H1 (cell line): ENCODE data around the gene CD81. TPM values are rescaled to one million over a fixed set of nuclear protein-coding genes. Genes with fewer than 3 reads are reported as not detected.

ENCODE experiments used
- CTCF ChIA-PET: fragments of 300-600 bp; sonication (Branson Sonifier 250); formaldehyde crosslinking; loops from one replicate; lab custom pipeline; 2021; ENCODE audit not compliant: partially characterized antibody; lab: Charles Lee
- POLR2A ChIA-PET: fragments of 300-600 bp; sonication (Branson Sonifier 250); formaldehyde crosslinking; loops from one replicate; lab custom pipeline; 2021; ENCODE audit warnings: inconsistent platforms; ENCODE audit not compliant: partially characterized antibody; lab: Charles Lee
- DNase-seq, 2 experiments: peaks; one replicate each; pipeline versions ENCODE4 v3.0.0 to v3.0.0-alpha.2; 2010 to 2022; ENCODE audit warnings: low spot score in 2 of 2, low read depth in 1 of 2, mixed read lengths in 1 of 2
- FAIRE-seq: peaks from 2 replicates; lab custom pipeline; 2011; peaks lifted over from hg19 to GRCh38; lab: Jason Lieb, UNC
- H2AFZ ChIP-seq: 2 replicates; pipeline ENCODE4 v1.8.1; 2012; ENCODE audit warnings: low read length, inconsistent platforms
- H2AK5ac ChIP-seq: 2 replicates; pipeline ENCODE4 v1.6.1; 2013; ENCODE audit warnings: low read depth, low read length
- H2BK120ac ChIP-seq: replicated peaks from 2 replicates; pipeline ENCODE3; 2013; ENCODE audit warnings: low read depth, low read length, inconsistent platforms
- H2BK12ac ChIP-seq: 2 replicates; pipeline ENCODE4 v1.6.1; 2013; ENCODE audit warnings: low read depth, low read length
- H2BK15ac ChIP-seq: 2 replicates; pipeline ENCODE4 v1.6.1; 2013; ENCODE audit warnings: low read length
- H2BK20ac ChIP-seq: 2 replicates; pipeline ENCODE4 v1.6.1; 2013; ENCODE audit warnings: low read length
- H2BK5ac ChIP-seq: 2 replicates; pipeline ENCODE4 v1.6.1; 2013; ENCODE audit warnings: low read depth, low read length
- H3K14ac ChIP-seq: 2 replicates; pipeline ENCODE4 v1.6.1; 2013; ENCODE audit warnings: inconsistent platforms; ENCODE audit not compliant: insufficient read length
- H3K18ac ChIP-seq: 2 replicates; pipeline ENCODE4 v1.6.1; 2013; ENCODE audit warnings: low read length; ENCODE audit errors: extremely low read depth
- H3K23ac ChIP-seq: 2 replicates; pipeline ENCODE4 v1.6.1; 2013; ENCODE audit warnings: inconsistent platforms; ENCODE audit not compliant: insufficient read length
- H3K23me2 ChIP-seq: 2 replicates; pipeline ENCODE4 v1.6.1; 2013; ENCODE audit warnings: low read depth, low read length
- H3K27ac ChIP-seq: 2 replicates; pipeline ENCODE4 v1.6.1; 2011; ENCODE audit warnings: low read depth, low read length, inconsistent platforms
- H3K27me3 ChIP-seq, 4 experiments: replicated peaks in 1 of 4; 1 replicate in 1 of 4; 2 replicates in 3 of 4; pipeline versions ENCODE4 v1.6.1 to v1.8.1; 2011 to 2013; ENCODE audit warnings: low read length in 3 of 4, mild to moderate bottlenecking in 3 of 4, inconsistent platforms in 2 of 4, mixed read lengths in 2 of 4, moderate library complexity in 1 of 4; ENCODE audit not compliant: control insufficient read depth in 3 of 4, insufficient read depth in 3 of 4; ENCODE audit errors: extremely low read depth in 1 of 4
- H3K36me3 ChIP-seq, 4 experiments: 2 replicates each; pipeline versions ENCODE4 v1.6.1 to v1.8.1; 2011 to 2013; ENCODE audit warnings: mild to moderate bottlenecking in 4 of 4, low read length in 3 of 4, moderate library complexity in 2 of 4, control low read depth in 1 of 4, inconsistent platforms in 1 of 4; ENCODE audit not compliant: insufficient read depth in 4 of 4, control insufficient read depth in 2 of 4
- H3K4ac ChIP-seq: replicated peaks from 2 replicates; pipeline ENCODE3; 2013; ENCODE audit warnings: low read length, low read depth, mixed read lengths, inconsistent platforms; ENCODE audit not compliant: insufficient read length
- H3K4me1 ChIP-seq, 4 experiments: replicated peaks in 1 of 4; 1 replicate in 1 of 4; 2 replicates in 3 of 4; pipeline versions ENCODE4 v1.6.1 to v1.8.1; 2011 to 2013; ENCODE audit warnings: low read length in 3 of 4, inconsistent platforms in 2 of 4, mixed read lengths in 1 of 4; ENCODE audit not compliant: insufficient read depth in 4 of 4, control insufficient read depth in 3 of 4
- H3K4me2 ChIP-seq, 2 experiments: 2 replicates each; pipeline versions ENCODE4 v1.6.1 to v1.8.1; 2011 to 2013; ENCODE audit warnings: low read depth in 2 of 2, low read length in 2 of 2, control low read depth in 1 of 2, inconsistent platforms in 1 of 2, mild to moderate bottlenecking in 1 of 2; ENCODE audit not compliant: insufficient read depth in 1 of 2
- H3K4me3 ChIP-seq, 4 experiments: fragments of 200-600, 300-600 bp in 1 of 4; sonication (generic), shearing (Covaris generic), sonication (Bioruptor Twin) in 1 of 4; 2 replicates each; pipeline versions ENCODE4 v1.5.1 to v1.8.1; 2011 to 2016; ENCODE audit warnings: low read length in 4 of 4, low read depth in 3 of 4, control low read depth in 2 of 4, inconsistent platforms in 2 of 4, mild to moderate bottlenecking in 2 of 4, mixed read lengths in 1 of 4, moderate library complexity in 1 of 4; ENCODE audit not compliant: insufficient read depth in 2 of 4; ENCODE audit errors: extremely low read depth in 1 of 4
- H3K56ac ChIP-seq: replicated peaks from 2 replicates; pipeline ENCODE3; 2013; ENCODE audit warnings: low read depth, mild to moderate bottlenecking, mixed read lengths, low read length, inconsistent platforms; ENCODE audit not compliant: insufficient read length
- H3K79me1 ChIP-seq: 2 replicates; pipeline ENCODE4 v1.6.1; 2013; ENCODE audit warnings: low read depth, low read length, control low read depth
- H3K79me2 ChIP-seq, 2 experiments: 2 replicates each; pipeline versions ENCODE4 v1.6.1 to v1.8.1; 2012 to 2013; ENCODE audit warnings: low read length in 2 of 2, mild to moderate bottlenecking in 2 of 2, inconsistent platforms in 1 of 2; ENCODE audit not compliant: insufficient read depth in 2 of 2, control insufficient read depth in 1 of 2
- H3K9ac ChIP-seq, 4 experiments: replicated peaks in 1 of 4; 1 replicate in 1 of 4; 2 replicates in 3 of 4; pipeline versions ENCODE4 v1.6.1 to v1.8.1; 2011 to 2013; ENCODE audit warnings: low read depth in 3 of 4, low read length in 3 of 4, control low read depth in 2 of 4, mild to moderate bottlenecking in 2 of 4, moderate library complexity in 2 of 4, inconsistent platforms in 1 of 4; ENCODE audit errors: extremely low read depth in 1 of 4
- H3K9me3 ChIP-seq, 2 experiments: 2 replicates each; pipeline versions ENCODE4 v1.6.1 to v1.8.1; 2012 to 2013; ENCODE audit warnings: mild to moderate bottlenecking in 2 of 2, moderate library complexity in 2 of 2, control low read depth in 1 of 2, inconsistent platforms in 1 of 2, low read depth in 1 of 2, low read length in 1 of 2, mixed read lengths in 1 of 2; ENCODE audit not compliant: insufficient read depth in 2 of 2
- H4K20me1 ChIP-seq, 2 experiments: replicated peaks in 1 of 2; 2 replicates each; pipeline versions ENCODE3 to v1.8.1; 2011 to 2013; ENCODE audit warnings: inconsistent platforms in 2 of 2, low read length in 2 of 2, mild to moderate bottlenecking in 1 of 2; ENCODE audit not compliant: insufficient read depth in 2 of 2, control insufficient read depth in 1 of 2
- H4K5ac ChIP-seq: 2 replicates; pipeline ENCODE4 v1.6.1; 2013; ENCODE audit warnings: low read length, low read depth, mixed read lengths, inconsistent platforms; ENCODE audit not compliant: insufficient read length
- H4K8ac ChIP-seq: 2 replicates; pipeline ENCODE4 v1.8.0; 2013; ENCODE audit warnings: mild to moderate bottlenecking, moderate library complexity, low read length, inconsistent platforms; ENCODE audit not compliant: insufficient read depth; ENCODE audit errors: extremely low read depth
- H4K91ac ChIP-seq: replicated peaks from 2 replicates; pipeline ENCODE3; 2013; ENCODE audit warnings: low read length, mixed read lengths, inconsistent platforms; ENCODE audit not compliant: insufficient read length
- BACH1 ChIP-seq: IDR thresholded peaks from 2 replicates; pipeline ENCODE4 v1.6.1; 2012; ENCODE audit warnings: low read length, improper control_type of control experiment
- CBX8 ChIP-seq: fragments of 300-800, 300-1000 bp; sonication (generic); IDR thresholded peaks from 2 replicates; pipeline ENCODE4 v1.7.1; 2016; ENCODE audit warnings: low read depth, low read length, borderline replicate concordance
- CHD2 ChIP-seq: IDR thresholded peaks from 2 replicates; pipeline ENCODE4 v1.6.1; 2012; ENCODE audit warnings: low read length, improper control_type of control experiment
- CTBP2 ChIP-seq: IDR thresholded peaks from 2 replicates; pipeline ENCODE4 v1.7.0; 2011; ENCODE audit warnings: borderline replicate concordance, mild to moderate bottlenecking, moderate library complexity, mixed read lengths, low read length; ENCODE audit not compliant: insufficient read depth, insufficient read length
- FOSL1 ChIP-seq: IDR thresholded peaks from 2 replicates; pipeline ENCODE4 v1.6.1; 2011; ENCODE audit warnings: mild to moderate bottlenecking, low read depth, low read length, moderate library complexity; ENCODE audit not compliant: insufficient read depth
- GABPA ChIP-seq: IDR thresholded peaks from 2 replicates; pipeline ENCODE4 v1.6.1; 2011; ENCODE audit warnings: mild to moderate bottlenecking, low read length, moderate library complexity, borderline replicate concordance; ENCODE audit not compliant: insufficient read depth
- HDAC2 ChIP-seq, 2 experiments: fragments of 300-600 bp in 1 of 2; sonication (generic) in 1 of 2; IDR thresholded peaks; 2 replicates each; pipeline ENCODE4 v1.6.1; 2011 to 2012; ENCODE audit warnings: low read depth in 2 of 2, low read length in 2 of 2, mild to moderate bottlenecking in 2 of 2, moderate library complexity in 2 of 2, borderline replicate concordance in 1 of 2, inconsistent platforms in 1 of 2
- JUND ChIP-seq: IDR thresholded peaks from 2 replicates; pipeline ENCODE4 v1.6.1; 2011; ENCODE audit warnings: mild to moderate bottlenecking, improper control_type of control experiment, low read length
- MAFK ChIP-seq: IDR thresholded peaks from 2 replicates; pipeline ENCODE4 v1.6.1; 2012; ENCODE audit warnings: low read depth, mild to moderate bottlenecking, improper control_type of control experiment, low read length
- MAX ChIP-seq: IDR thresholded peaks from 2 replicates; pipeline ENCODE4 v1.6.1; 2012; ENCODE audit warnings: inconsistent platforms
- RXRA ChIP-seq: IDR thresholded peaks from 2 replicates; pipeline ENCODE4 v1.6.1; 2011; ENCODE audit warnings: low read depth, mild to moderate bottlenecking, low read length, moderate library complexity; ENCODE audit not compliant: insufficient read depth
- SUZ12 ChIP-seq: fragments of 200-600 bp; sonication (generic); IDR thresholded peaks from 2 replicates; pipeline ENCODE4 v1.6.1; 2012; ENCODE audit warnings: mild to moderate bottlenecking, inconsistent platforms, low read length, moderate library complexity, mixed read lengths
- YY1 ChIP-seq: IDR thresholded peaks from 2 replicates; pipeline ENCODE4 v1.6.1; 2011; ENCODE audit warnings: low read depth, mild to moderate bottlenecking, low read length
- WGBS, 2 experiments: shearing (Covaris generic) in 1 of 2; methylation state at CpG; one replicate each; pipeline versions ENCODE4 v1.1.6 to v1.1.7; 2013 to 2015; ENCODE audit warnings: low lambda C conversion rate in 2 of 2, mixed read lengths in 2 of 2, inconsistent platforms in 1 of 2, low coverage in 1 of 2, missing lambda C conversion rate in 1 of 2; ENCODE audit not compliant: insufficient replicate concordance in 2 of 2, insufficient coverage in 1 of 2, insufficient read length in 1 of 2; ENCODE audit errors: extremely low coverage in 1 of 2, missing lambda C conversion rate in 1 of 2; 5-methylcytosine and 5-hydroxymethylcytosine counted together
- polyA plus RNA-seq, 7 experiments: library from polyadenylated mRNA; depleted of rRNA in 3 of 7; stranded (reverse) in 5 of 7; unstranded in 2 of 7; fragments of >200 nt in 5 of 7; fragments of 200-250 nt in 2 of 7; gene quantifications; 1 replicate in 5 of 7; 2 replicates in 1 of 7; 4 replicates in 1 of 7; pipeline versions ENCODE4 v1.2.1 to v1.2.3, GENCODE V29; 2011 to 2013; ENCODE audit warnings: missing spikeins in 2 of 7, mixed read lengths in 2 of 7
- total RNA-seq: library from RNA; stranded (reverse); fragmentation: NEBNext Ultra II Directional; extraction: Animal tissue kit (Norgen Biotek cat#: 25700); gene quantifications from 2 replicates; pipeline ENCODE4 v1.2.1, GENCODE V29; 2021

CD81 gene
- total and polyA plus RNA-seq, 2 of the 8 experiments (the other 6 are each of a cell fraction or from before 2014, with no cell fraction given): 238 to 309 TPM

DNA sequence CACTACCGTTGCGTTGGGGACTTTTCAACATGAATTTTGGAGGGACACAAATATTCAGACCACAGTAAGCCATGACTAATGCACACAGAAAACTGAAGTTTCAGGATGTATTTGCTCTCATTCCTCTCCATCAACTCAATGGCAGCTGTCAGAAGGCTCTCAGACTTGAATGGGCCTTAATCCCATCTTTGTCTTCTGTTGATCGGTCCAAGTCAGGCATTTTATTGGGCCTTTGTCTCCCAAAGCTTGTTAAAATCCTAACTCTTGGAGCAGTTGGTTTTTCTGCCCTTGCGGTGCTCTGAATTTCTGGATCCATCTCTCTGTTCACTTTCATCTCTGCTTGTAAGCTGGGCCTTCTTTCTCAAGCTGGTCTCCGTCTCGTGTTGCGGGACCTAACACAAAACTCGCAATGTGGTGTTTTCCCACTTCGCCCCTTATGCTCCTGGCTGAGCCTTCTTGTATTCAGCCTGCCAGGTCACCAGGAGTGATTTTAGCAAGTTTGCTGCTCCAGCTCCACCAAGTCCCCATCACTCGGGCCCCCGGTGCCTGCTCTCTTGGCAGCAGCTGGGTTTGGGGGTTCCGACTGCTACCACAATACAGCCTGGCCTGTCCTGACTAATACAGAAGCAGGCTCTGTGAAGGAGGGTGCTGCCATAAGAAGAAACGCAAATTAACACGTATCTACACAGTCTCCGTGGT lies 48.3 kb upstream of the CD81 start:
- Histone ChIP-seq H2BK120ac (no peak overlapping the region), H3K79me2 (no peaks in the 10 kb centered on the region), H3K79me1 (no peaks in the 10 kb centered on the region), H2AFZ (no peak overlapping the region), H3K4me3 (no peak overlapping the region; a peak in 1 of 8 replicates), H3K4ac (no peak overlapping the region), H2AK5ac (no peak overlapping the region), H2BK15ac (no peak overlapping the region), H2BK12ac (no peak overlapping the region), H4K91ac (no peak overlapping the region), H4K5ac (no peak overlapping the region), H4K8ac (no peak overlapping the region), H3K14ac (no peak overlapping the region), H2BK20ac (no peak overlapping the region), H3K27me3 (no peaks in the 10 kb centered on the region), H3K9me3 (peaks cover 7 to 18% of the 10 kb centered on the region in 2 experiments; a peak in 3 of 4 replicates), H3K27ac (no peak overlapping the region), H3K4me2 (no peak overlapping the region), H3K4me1 (no peaks in the 10 kb centered on the region), H3K23ac (no peak overlapping the region), H3K23me2 (no peaks in the 10 kb centered on the region), H4K20me1 (no peaks in the 10 kb centered on the region), H3K36me3 (no peaks in the 10 kb centered on the region), H3K18ac (no peak overlapping the region), H2BK5ac (no peak overlapping the region), H3K56ac (no peak overlapping the region), H3K9ac (no peak overlapping the region)
- ChIA-PET POLR2A (no interaction called here), CTCF (interaction anchor here (0.7 to 1.5 kb wide), 5 partner anchors 11 to 94 kb away, joined by 3 to 6 read pairs (median 3); no protein-coding TSS in a partner anchor)
- FAIRE-seq (no peak), DNase-seq (no peak)
- WGBS, 2 experiments: 89% methylated on average over 15 of the region's 15 CpGs; no CpG with 5 or more reads in 1 of the 2 experiments
- no peak for TF ChIP-seq GABPA
- no peak for TF ChIP-seq HDAC2 (IDR thresholded peaks at IDR 0.05; ENCODE audit: borderline replicate concordance in 1 of 2, low read depth in 2 of 2, low read length in 2 of 2)
- no peak for TF ChIP-seq CTBP2
- TF ChIP-seq CHD2: no peak
- TF ChIP-seq CBX8: no peak
- no peak for TF ChIP-seq JUND
- TF ChIP-seq MAX: no peak
- TF ChIP-seq RXRA: no peak
- TF ChIP-seq FOSL1: no peak
- no peak for TF ChIP-seq YY1
- no peak for TF ChIP-seq BACH1
- TF ChIP-seq MAFK: no peak
- TF ChIP-seq SUZ12: no peak
